Keratinocyte (primary cell): Measurements from ENCODE around the gene RIPOR2. TPM values are rescaled to one million over a fixed set of nuclear protein-coding genes. Genes with fewer than 3 reads are reported as not detected.

Source experiments
- DNase-seq: peaks from one replicate; pipeline ENCODE4 v3.0.0-alpha.2; 2011; ENCODE audit warnings: low read depth, missing footprints, low spot score
- FAIRE-seq: peaks from 2 replicates; lab custom pipeline; 2011; peaks lifted over from hg19 to GRCh38; lab: Jason Lieb, UNC
- H2AFZ ChIP-seq: 2 replicates; pipeline ENCODE4 v1.6.0; 2012; ENCODE audit warnings: low read length, control low read depth, inconsistent platforms; ENCODE audit not compliant: control insufficient read depth
- H3K27ac ChIP-seq: 2 replicates; pipeline ENCODE4 v1.5.1; 2011; ENCODE audit warnings: low read length; ENCODE audit not compliant: control insufficient read depth, insufficient read depth
- H3K27me3 ChIP-seq: 3 replicates; pipeline ENCODE4 v1.6.0; 2011; ENCODE audit warnings: low read length; ENCODE audit not compliant: control insufficient read depth, insufficient read depth; ENCODE audit errors: extremely low read depth
- H3K36me3 ChIP-seq, 2 experiments: 2 replicates in 1 of 2; 3 replicates in 1 of 2; pipeline ENCODE4 v1.5.1; 2011; ENCODE audit warnings: low read length in 2 of 2, mild to moderate bottlenecking in 1 of 2; ENCODE audit not compliant: control insufficient read depth in 2 of 2, insufficient read depth in 2 of 2; ENCODE audit errors: extremely low read depth in 1 of 2
- H3K4me1 ChIP-seq: 3 replicates; pipeline ENCODE4 v1.5.1; 2011; ENCODE audit warnings: low read length; ENCODE audit not compliant: control insufficient read depth, insufficient read depth; ENCODE audit errors: extremely low read depth
- H3K4me2 ChIP-seq: 3 replicates; pipeline ENCODE4 v1.6.0; 2011; ENCODE audit warnings: low read depth, low read length; ENCODE audit not compliant: control insufficient read depth, insufficient read depth; ENCODE audit errors: extremely low read depth
- H3K4me3 ChIP-seq, 3 experiments: fragments of 200-600 bp in 1 of 3; sonication (generic) in 1 of 3; 2 replicates in 2 of 3; 3 replicates in 1 of 3; pipeline ENCODE4 v1.5.1; 2011 to 2016; ENCODE audit warnings: low read length in 3 of 3, mild to moderate bottlenecking in 3 of 3, control low read depth in 2 of 3, inconsistent platforms in 1 of 3, low read depth in 1 of 3, mixed read lengths in 1 of 3, mixed run types in 1 of 3, moderate library complexity in 1 of 3; ENCODE audit not compliant: control insufficient read depth in 2 of 3, insufficient read depth in 2 of 3; ENCODE audit errors: extremely low read depth in 1 of 3
- H3K79me2 ChIP-seq: 2 replicates; pipeline ENCODE4 v1.6.0; 2012; ENCODE audit warnings: low read length; ENCODE audit not compliant: control insufficient read depth, insufficient read depth
- H3K9ac ChIP-seq: 3 replicates; pipeline ENCODE4 v1.6.0; 2011; ENCODE audit warnings: low read length; ENCODE audit not compliant: control insufficient read depth, insufficient read depth; ENCODE audit errors: extremely low read depth
- H3K9me1 ChIP-seq: 3 replicates; pipeline ENCODE4 v1.6.0; 2011; ENCODE audit warnings: low read length; ENCODE audit not compliant: control insufficient read depth, insufficient read depth; ENCODE audit errors: extremely low read depth
- H3K9me3 ChIP-seq: 2 replicates; pipeline ENCODE4 v1.5.1; 2012; ENCODE audit warnings: low read depth, low read length; ENCODE audit not compliant: control insufficient read depth
- H4K20me1 ChIP-seq: 3 replicates; pipeline ENCODE4 v1.6.0; 2011; ENCODE audit warnings: low read length; ENCODE audit not compliant: control insufficient read depth, insufficient read depth; ENCODE audit errors: extremely low read depth
- CTCF ChIP-seq, 3 experiments: IDR thresholded peaks in 1 of 3; conservative IDR thresholded peaks in 1 of 3; optimal IDR thresholded peaks in 1 of 3; 2 replicates in 2 of 3; 3 replicates in 1 of 3; pipeline versions ENCODE3 to v1.5.1; 2011; ENCODE audit warnings: low read length in 3 of 3, mild to moderate bottlenecking in 3 of 3, moderate library complexity in 2 of 3, control low read depth in 1 of 3, inconsistent platforms in 1 of 3; ENCODE audit not compliant: insufficient read depth in 2 of 3; ENCODE audit errors: extremely low read depth in 1 of 3
- EZH2 ChIP-seq: IDR thresholded peaks from one replicate; pipeline ENCODE4 v1.6.1; 2012; ENCODE audit warnings: inconsistent platforms, mild to moderate bottlenecking, low read length, moderate library complexity
- dilution Hi-C: fragments of 300-500 bp; cut with MboI; formaldehyde crosslinking; loops from one replicate; pipeline ENCODE4 v1.7.0; 2020; ENCODE audit warnings: low sequenced_read_pairs; ENCODE audit not compliant: extremely low pct_ligation_motif_present
- polyA plus RNA-seq, 5 experiments: library from polyadenylated mRNA; depleted of rRNA in 3 of 5; stranded (reverse) in 3 of 5; stranded (forward) in 1 of 5; unstranded in 1 of 5; fragments of >200 nt; gene quantifications; 1 replicate in 1 of 5; 2 replicates in 3 of 5; 3 replicates in 1 of 5; pipeline versions ENCODE4 v1.2.1 to v1.2.3, GENCODE V29; 2011 to 2012; ENCODE audit warnings: missing spikeins in 2 of 5, low read depth in 1 of 5, low replicate concordance in 1 of 5

RIPOR2 gene
- polyA plus RNA-seq, 1 donor (not counting 4 experiments of a cell fraction or from before 2014, with no cell fraction given) = 0.07 TPM

GRCh38 chr6:24838994-24839393 lies 96.8 kb downstream of the RIPOR2 start:
- no peaks in the 10 kb centered on the region for H3K27me3 ChIP-seq
- H3K9me1 ChIP-seq = no peaks in the 10 kb centered on the region
- H3K9ac ChIP-seq = no peak overlapping the region
- H3K79me2 ChIP-seq = no peaks in the 10 kb centered on the region
- H3K4me3 ChIP-seq = no peak overlapping the region
- no peaks in the 10 kb centered on the region for H4K20me1 ChIP-seq
- FAIRE-seq = no peak
- H3K27ac ChIP-seq = no peak overlapping the region
- TF ChIP-seq EZH2 (no peak), CTCF (optimal IDR thresholded peaks at IDR 0.05 in 1 of 3, IDR thresholded peaks at IDR 0.05 in 1 of 3, conservative IDR thresholded peaks at IDR 0.05 in 1 of 3; ENCODE audit: extremely low read depth in 1 of 3, insufficient read depth in 2 of 3, low read length in 3 of 3) (no peak)
- H2AFZ ChIP-seq = no peak overlapping the region
- no peaks in the 10 kb centered on the region for H3K9me3 ChIP-seq
- dilution Hi-C loops = no loop called here
- no peak for DNase-seq
- H3K4me2 ChIP-seq = no peak overlapping the region
- no peaks in the 10 kb centered on the region for H3K4me1 ChIP-seq
- no peaks in the 10 kb centered on the region for H3K36me3 ChIP-seq

DNA sequence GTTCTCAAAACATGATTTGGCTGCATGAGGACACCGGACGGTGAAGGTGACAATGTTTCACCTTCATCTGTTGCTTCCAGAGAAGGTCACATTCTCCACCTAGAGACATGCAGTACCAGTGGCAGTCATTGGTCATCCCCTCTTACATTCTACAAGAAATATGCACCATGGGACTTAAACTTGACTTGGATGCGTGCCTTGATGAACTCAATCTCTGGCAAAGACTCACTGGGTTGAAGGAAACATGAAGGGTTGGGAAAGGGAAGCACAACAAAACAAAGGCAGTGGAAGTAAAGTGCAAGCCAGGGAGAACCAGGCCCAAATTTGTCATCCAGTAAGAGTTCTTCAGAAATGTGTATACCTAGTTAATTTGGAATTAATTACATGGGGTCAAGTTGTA lies 97.7 kb downstream of the RIPOR2 start:
- no peak overlapping the region for H3K27ac ChIP-seq
- H3K4me3 ChIP-seq = no peak overlapping the region
- H3K9ac ChIP-seq = no peak overlapping the region
- H3K4me2 ChIP-seq = no peak overlapping the region
- no peaks in the 10 kb centered on the region for H3K79me2 ChIP-seq
- no peaks in the 10 kb centered on the region for H3K4me1 ChIP-seq
- no peaks in the 10 kb centered on the region for H3K9me3 ChIP-seq
- TF ChIP-seq EZH2 = no peak
- TF ChIP-seq CTCF (optimal IDR thresholded peaks at IDR 0.05 in 1 of 3, IDR thresholded peaks at IDR 0.05 in 1 of 3, conservative IDR thresholded peaks at IDR 0.05 in 1 of 3; ENCODE audit: extremely low read depth in 1 of 3, insufficient read depth in 2 of 3, low read length in 3 of 3) = no peak
- FAIRE-seq = no peak
- H4K20me1 ChIP-seq = no peaks in the 10 kb centered on the region
- dilution Hi-C loops = no loop called here
- H3K9me1 ChIP-seq = no peaks in the 10 kb centered on the region
- no peak overlapping the region for H2AFZ ChIP-seq
- DNase-seq = no peak
- no peaks in the 10 kb centered on the region for H3K36me3 ChIP-seq
- no peaks in the 10 kb centered on the region for H3K27me3 ChIP-seq
